MM.1S (cell line): Measurements from ENCODE around the gene FAM241A.

Experiments used
- DNase-seq: peaks from one replicate; pipeline ENCODE4 v3.0.0-alpha.2; 2015
- H2AFZ ChIP-seq: fragments of 300-600 bp; sonication (generic); 2 replicates; pipeline ENCODE4 v1.6.0; 2016; ENCODE audit warnings: antibody characterized with exemption, low read length
- H3F3A ChIP-seq: fragments of 300-600 bp; sonication (generic); 2 replicates; pipeline ENCODE4 v1.6.1; 2016; ENCODE audit warnings: mild to moderate bottlenecking, antibody characterized with exemption, low read length, moderate library complexity, mixed read lengths; ENCODE audit not compliant: insufficient read depth
- H3K27ac ChIP-seq: fragments of 300-600 bp; sonication (generic); 2 replicates; pipeline ENCODE4 v1.5.1; 2016; ENCODE audit warnings: mild to moderate bottlenecking, low read length
- H3K27me3 ChIP-seq: fragments of 300-600 bp; sonication (generic); replicated peaks from 2 replicates; pipeline ENCODE4 v1.6.0; 2016; ENCODE audit warnings: low read length; ENCODE audit not compliant: insufficient read depth
- H3K36me3 ChIP-seq: fragments of 300-600 bp; sonication (generic); replicated peaks from 2 replicates; pipeline ENCODE4 v1.6.1; 2016; ENCODE audit warnings: mild to moderate bottlenecking, low read length, mixed read lengths; ENCODE audit not compliant: insufficient read depth
- H3K4me1 ChIP-seq: fragments of 300-600 bp; sonication (generic); 2 replicates; pipeline ENCODE4 v1.6.1; 2016; ENCODE audit warnings: low read length, mixed read lengths
- H3K4me2 ChIP-seq: fragments of 300-600 bp; sonication (generic); 2 replicates; pipeline ENCODE4 v1.6.0; 2016; ENCODE audit warnings: low read depth, low read length
- H3K4me3 ChIP-seq: fragments of 300-600 bp; sonication (generic); 2 replicates; pipeline ENCODE4 v1.5.1; 2016; ENCODE audit warnings: low read length, mixed read lengths
- H3K79me2 ChIP-seq: fragments of 300-600 bp; sonication (generic); 2 replicates; pipeline ENCODE4 v1.6.1; 2016; ENCODE audit warnings: mixed run types, low read length, mixed read lengths
- H3K9ac ChIP-seq: fragments of 300-600 bp; sonication (generic); 2 replicates; pipeline ENCODE4 v1.6.1; 2016; ENCODE audit warnings: low read length, mixed read lengths
- H3K9me2 ChIP-seq: fragments of 300-600 bp; sonication (generic); replicated peaks from 2 replicates; pipeline ENCODE4 v1.6.1; 2016; ENCODE audit warnings: mild to moderate bottlenecking, low read length, mixed read lengths; ENCODE audit not compliant: insufficient read depth
- H3K9me3 ChIP-seq: fragments of 300-600 bp; sonication (generic); replicated peaks from 2 replicates; pipeline ENCODE4 v1.6.1; 2016; ENCODE audit warnings: mild to moderate bottlenecking, low read length, mixed read lengths; ENCODE audit not compliant: insufficient read depth
- H4K20me1 ChIP-seq: fragments of 300-600 bp; sonication (generic); 2 replicates; pipeline ENCODE4 v1.6.1; 2016; ENCODE audit warnings: mild to moderate bottlenecking, low read length, moderate library complexity, mixed read lengths; ENCODE audit not compliant: insufficient read depth
- EZH2 ChIP-seq: fragments of 300-600 bp; sonication (generic); optimal IDR thresholded peaks from 2 replicates; pipeline ENCODE3; 2017; ENCODE audit warnings: low read depth, mild to moderate bottlenecking, antibody characterized with exemption, low read length, mixed read lengths
- EZH2phosphoT487 ChIP-seq: fragments of 300-600 bp; sonication (generic); IDR thresholded peaks from 2 replicates; pipeline ENCODE4 v1.6.1; 2018; ENCODE audit warnings: antibody characterized with exemption, low read length
- TF ChIP-seq, protein P1 (sequence below): fragments of 300-600 bp; sonication (generic); IDR thresholded peaks from 2 replicates; pipeline ENCODE4 v1.5.1; 2016; ENCODE audit warnings: antibody characterized with exemption, low read length, mixed read lengths

Gene FAM241A

DNA sequence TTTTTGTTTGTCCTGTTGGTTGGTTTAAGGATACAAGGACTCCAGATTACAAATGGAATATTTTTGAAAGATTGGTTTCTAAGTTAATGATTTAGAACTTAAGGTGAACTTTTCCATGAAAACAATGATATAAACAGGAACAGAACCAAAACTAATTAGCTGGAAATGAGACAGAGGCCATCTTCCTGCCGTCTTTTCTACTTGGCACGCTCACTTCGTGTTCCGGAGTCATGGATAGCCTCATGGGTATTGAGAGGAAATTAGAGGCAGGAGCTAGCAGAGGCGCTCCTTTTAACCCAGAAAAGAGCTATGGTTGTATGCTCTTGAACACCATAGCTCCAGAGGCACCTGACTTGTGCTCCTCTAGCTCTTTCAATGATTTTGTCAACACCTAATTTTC lies 2.4 kb downstream of the FAM241A start:
- Histone ChIP-seq H3K4me2 (no peak overlapping the region), H3K9me2 (no peaks in the 10 kb centered on the region), H3K9ac (no peak overlapping the region), H4K20me1 (no peaks in the 10 kb centered on the region), H3K36me3 (no peaks in the 10 kb centered on the region), H3K79me2 (peaks cover 20% of the 10 kb centered on the region), H3K4me3 (no peak overlapping the region), H3K27me3 (no peaks in the 10 kb centered on the region), H3F3A (peaks cover 7% of the 10 kb centered on the region), H3K9me3 (no peaks in the 10 kb centered on the region), H2AFZ (no peak overlapping the region), H3K27ac (no peak overlapping the region), H3K4me1 (peaks cover 10% of the 10 kb centered on the region; the same call in 1 of the 2 replicates)
- no peak for DNase-seq
- TF ChIP-seq EZH2 (no peak), EZH2phosphoT487 (no peak)
- TF ChIP-seq, protein P1, sequence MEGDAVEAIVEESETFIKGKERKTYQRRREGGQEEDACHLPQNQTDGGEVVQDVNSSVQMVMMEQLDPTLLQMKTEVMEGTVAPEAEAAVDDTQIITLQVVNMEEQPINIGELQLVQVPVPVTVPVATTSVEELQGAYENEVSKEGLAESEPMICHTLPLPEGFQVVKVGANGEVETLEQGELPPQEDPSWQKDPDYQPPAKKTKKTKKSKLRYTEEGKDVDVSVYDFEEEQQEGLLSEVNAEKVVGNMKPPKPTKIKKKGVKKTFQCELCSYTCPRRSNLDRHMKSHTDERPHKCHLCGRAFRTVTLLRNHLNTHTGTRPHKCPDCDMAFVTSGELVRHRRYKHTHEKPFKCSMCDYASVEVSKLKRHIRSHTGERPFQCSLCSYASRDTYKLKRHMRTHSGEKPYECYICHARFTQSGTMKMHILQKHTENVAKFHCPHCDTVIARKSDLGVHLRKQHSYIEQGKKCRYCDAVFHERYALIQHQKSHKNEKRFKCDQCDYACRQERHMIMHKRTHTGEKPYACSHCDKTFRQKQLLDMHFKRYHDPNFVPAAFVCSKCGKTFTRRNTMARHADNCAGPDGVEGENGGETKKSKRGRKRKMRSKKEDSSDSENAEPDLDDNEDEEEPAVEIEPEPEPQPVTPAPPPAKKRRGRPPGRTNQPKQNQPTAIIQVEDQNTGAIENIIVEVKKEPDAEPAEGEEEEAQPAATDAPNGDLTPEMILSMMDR = no peak

DNA sequence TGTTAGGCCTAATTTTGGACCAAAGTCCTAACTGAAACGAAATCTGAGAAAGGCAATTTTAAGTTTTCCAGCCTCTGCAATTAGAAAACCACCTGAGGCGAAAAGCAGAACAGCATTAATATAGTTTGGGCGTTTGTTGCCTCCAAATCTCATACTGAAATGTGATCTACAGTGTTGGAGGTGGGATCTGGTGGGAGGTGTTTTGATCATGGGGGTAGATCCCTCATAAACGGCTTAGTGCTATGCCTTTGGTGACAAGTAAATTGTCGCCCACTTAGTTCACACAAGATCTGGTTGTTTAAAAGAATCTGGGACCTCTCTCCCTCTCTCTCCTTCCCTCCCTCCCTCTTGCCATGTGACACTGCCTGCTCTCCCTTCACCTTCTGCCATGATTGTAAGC lies 5.7 kb downstream of the FAM241A start:
- no peak overlapping the region for H3K4me3 ChIP-seq
- H3K4me2 ChIP-seq = no peak overlapping the region
- TF ChIP-seq, protein P1 = no peak
- TF ChIP-seq EZH2phosphoT487 = no peak
- TF ChIP-seq EZH2 = no peak
- DNase-seq = no peak
- H4K20me1 ChIP-seq = no peaks in the 10 kb centered on the region
- no peaks in the 10 kb centered on the region for H3K27me3 ChIP-seq
- no peaks in the 10 kb centered on the region for H3K9me2 ChIP-seq
- H3K9ac ChIP-seq = no peak overlapping the region
- H3F3A ChIP-seq = peaks cover 5% of the 10 kb centered on the region
- no peak overlapping the region for H2AFZ ChIP-seq
- H3K36me3 ChIP-seq = no peaks in the 10 kb centered on the region
- peaks cover 20% of the 10 kb centered on the region for H3K79me2 ChIP-seq
- H3K4me1 ChIP-seq = peaks cover 10% of the 10 kb centered on the region; the same call in 1 of the 2 replicates
- no peaks in the 10 kb centered on the region for H3K9me3 ChIP-seq
- no peak overlapping the region for H3K27ac ChIP-seq

DNA sequence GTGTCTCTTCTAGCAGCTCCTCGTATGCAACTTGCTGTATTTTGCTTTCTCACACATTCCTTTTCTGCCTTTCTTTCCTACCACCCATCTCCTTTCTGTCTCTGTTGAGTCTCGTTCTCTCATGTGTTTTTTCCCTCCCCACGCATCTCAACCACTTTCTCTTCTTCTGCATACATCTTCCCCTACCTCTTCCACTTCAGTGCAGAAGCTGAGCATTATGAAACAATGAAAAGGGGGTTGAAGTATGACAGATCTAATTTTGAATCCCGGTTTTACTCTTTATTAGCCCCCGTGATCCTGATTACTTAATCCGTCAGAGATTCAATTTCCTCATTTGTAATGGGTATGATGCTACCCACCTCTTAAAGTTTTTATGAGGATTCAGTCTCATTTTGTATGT lies 7.3 kb downstream of the FAM241A start:
- TF ChIP-seq EZH2 (no peak), EZH2phosphoT487 (no peak)
- TF ChIP-seq, protein P1 = no peak
- no peak overlapping the region for H3K9ac ChIP-seq
- no peaks in the 10 kb centered on the region for H3K4me1 ChIP-seq
- no peaks in the 10 kb centered on the region for H4K20me1 ChIP-seq
- no peak overlapping the region for H3K4me3 ChIP-seq
- no peaks in the 10 kb centered on the region for H3K9me3 ChIP-seq
- H3K4me2 ChIP-seq = no peak overlapping the region
- H3K27me3 ChIP-seq = no peaks in the 10 kb centered on the region
- no peaks in the 10 kb centered on the region for H3F3A ChIP-seq
- H3K36me3 ChIP-seq = no peaks in the 10 kb centered on the region
- peaks cover 7% of the 10 kb centered on the region for H3K79me2 ChIP-seq
- no peak overlapping the region for H2AFZ ChIP-seq
- no peak for DNase-seq
- no peak overlapping the region for H3K27ac ChIP-seq
- H3K9me2 ChIP-seq = no peaks in the 10 kb centered on the region
